ENCODE data around the gene PCBD2. TPM values are rescaled to one million over a fixed set of nuclear protein-coding genes. Genes with fewer than 3 reads are reported as not detected.

The PCBD2 gene
- total RNA-seq, 2 experiments from 2014 or later, result 14.4 to 15.2 TPM

- Mint-ChIP-seq H3K9me3 (no peaks in the 10 kb centered on the region), H3K27ac (no peak overlapping the region), H3K4me1 (no peaks in the 10 kb centered on the region), H3K36me3 (no peaks in the 10 kb centered on the region), H3K27me3 (no peaks in the 10 kb centered on the region), H3K4me3 (no peak overlapping the region)
- POLR2A ChIA-PET, result no interaction called here
- ATAC-seq (ENCODE audit: low read depth), result no peak
- DNase-seq, result no peak
These were observed 103.6 kb downstream of the PCBD2 start for GRCh38 chr5:135008556-135008955.

GRCh38 chr5:135008981-135009735 lies 104.2 kb downstream of the PCBD2 start:
- Mint-ChIP-seq H3K36me3 (no peaks in the 10 kb centered on the region), H3K4me3 (no peak overlapping the region), H3K9me3 (no peaks in the 10 kb centered on the region), H3K27me3 (no peaks in the 10 kb centered on the region), H3K4me1 (no peaks in the 10 kb centered on the region), H3K27ac (no peak overlapping the region)
- ATAC-seq (ENCODE audit: low read depth) (no peak), DNase-seq (no peak)
- POLR2A ChIA-PET, result no interaction called here

- no peaks in the 10 kb centered on the region for H3K36me3 Mint-ChIP-seq
- no peaks in the 10 kb centered on the region for H3K9me3 Mint-ChIP-seq
- H3K27me3 Mint-ChIP-seq, result no peaks in the 10 kb centered on the region
- H3K4me1 Mint-ChIP-seq, result no peaks in the 10 kb centered on the region
- POLR2A ChIA-PET, result no interaction called here
- DNase-seq (no peak), ATAC-seq (ENCODE audit: low read depth) (no peak)
- H3K4me3 Mint-ChIP-seq, result no peak overlapping the region
- no peak overlapping the region for H3K27ac Mint-ChIP-seq
These were observed 105.0 kb downstream of the PCBD2 start for GRCh38 chr5:135009736-135010501.

GRCh38 chr5:135010502-135011354 lies 105.8 kb downstream of the PCBD2 start:
- Mint-ChIP-seq H3K9me3 (no peaks in the 10 kb centered on the region), H3K4me1 (no peaks in the 10 kb centered on the region), H3K27me3 (no peaks in the 10 kb centered on the region), H3K4me3 (no peak overlapping the region), H3K27ac (no peak overlapping the region), H3K36me3 (no peaks in the 10 kb centered on the region)
- ATAC-seq (ENCODE audit: low read depth), result no peak
- no peak for DNase-seq
- POLR2A ChIA-PET, result no interaction called here

DNA sequence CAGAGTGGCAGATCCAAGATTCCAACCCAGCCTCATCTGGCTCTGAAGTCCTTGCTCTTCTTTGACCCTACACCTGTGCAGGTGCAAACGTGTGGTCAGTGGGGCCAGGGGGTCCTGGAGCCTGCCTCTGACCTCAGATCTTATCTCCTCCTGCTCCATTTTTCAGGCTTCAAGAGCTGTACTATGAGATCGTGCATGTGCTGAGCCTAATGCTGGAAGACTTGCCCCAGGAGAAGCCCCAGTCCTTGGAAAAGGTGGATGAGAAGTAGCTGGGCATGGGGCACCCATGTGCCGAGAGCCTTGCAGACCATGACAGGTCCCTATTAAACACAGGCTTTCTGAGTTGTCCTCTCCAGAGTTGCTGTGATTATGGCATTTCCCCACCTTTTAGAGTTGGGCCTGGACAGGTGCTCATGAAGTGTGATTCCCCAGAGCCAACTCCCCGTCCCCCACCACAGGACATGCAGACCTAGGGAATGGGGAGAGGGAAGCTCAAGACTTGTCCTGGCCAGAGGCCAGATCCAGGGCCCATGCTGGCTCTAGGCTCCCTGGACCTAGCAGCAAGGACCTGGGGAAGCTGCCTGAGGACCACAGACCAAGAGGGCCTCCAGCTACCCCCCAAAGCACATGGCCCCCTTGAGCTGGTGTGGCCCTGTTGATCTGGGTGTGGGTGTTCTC lies 106.6 kb downstream of the PCBD2 start:
- DNase-seq (no peak), ATAC-seq (ENCODE audit: low read depth) (no peak)
- Mint-ChIP-seq H3K4me3 (no peak overlapping the region), H3K4me1 (no peaks in the 10 kb centered on the region), H3K27ac (no peak overlapping the region), H3K36me3 (no peaks in the 10 kb centered on the region), H3K9me3 (no peaks in the 10 kb centered on the region), H3K27me3 (no peaks in the 10 kb centered on the region)
- POLR2A ChIA-PET, result no interaction called here

DNA sequence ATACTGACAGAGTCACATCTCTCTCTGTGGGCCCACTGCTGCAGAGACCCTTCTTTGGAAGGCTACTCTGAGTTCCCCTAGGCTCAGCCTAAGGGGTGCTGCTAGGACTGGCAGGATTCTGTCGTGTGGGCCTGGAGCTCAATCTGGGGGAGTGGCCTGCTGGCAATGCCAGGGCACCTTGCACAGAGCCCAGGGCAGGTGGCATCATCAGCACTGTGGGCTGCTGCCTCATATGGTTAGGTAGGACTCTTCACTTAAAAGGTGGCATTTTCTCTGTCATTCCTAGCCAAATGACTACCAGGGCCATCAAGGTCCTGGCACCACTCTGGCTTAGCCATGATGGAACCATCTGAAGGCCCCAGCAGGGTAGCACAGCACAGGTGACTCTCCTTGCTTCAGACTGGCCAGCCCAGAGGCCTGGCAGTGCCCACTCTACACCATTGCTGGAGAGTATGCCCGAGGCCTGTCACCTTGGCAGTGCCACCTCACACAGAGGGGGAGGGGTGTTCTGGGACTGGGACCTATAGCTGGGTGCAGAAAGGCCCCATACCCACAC lies 107.2 kb downstream of the PCBD2 start:
- no peaks in the 10 kb centered on the region for H3K9me3 Mint-ChIP-seq
- POLR2A ChIA-PET, result no interaction called here
- no peaks in the 10 kb centered on the region for H3K4me1 Mint-ChIP-seq

More for the DNA sequence above, 107.2 kb downstream of the PCBD2 start:
- ATAC-seq (ENCODE audit: low read depth) (no peak), DNase-seq (no peak)
- no peaks in the 10 kb centered on the region for H3K36me3 Mint-ChIP-seq
- H3K27me3 Mint-ChIP-seq, result peaks cover 2% of the 10 kb centered on the region
- no peak overlapping the region for H3K4me3 Mint-ChIP-seq
- H3K27ac Mint-ChIP-seq, result no peak overlapping the region

Small RNA genes within 50 kb of the gene (microRNA-seq; reads per million reads assigned to microRNA genes)
- gene MIR4461, result not detected

Other genes with a start within 250 kb of the PCBD2 start
- 10 to 100 TPM; 24.4 to 24.7 TPM for gene CAMLG, start 166.6 kb upstream of the PCBD2 start, total RNA-seq
- 10 to 100 TPM; 72.7 to 76.5 TPM for gene DDX46, start 146.4 kb upstream of the PCBD2 start, total RNA-seq
- 10 to 100 TPM; 32.4 to 37.0 TPM for gene C5orf24, start 59.2 kb upstream of the PCBD2 start, total RNA-seq
- gene TXNDC15, start 30.8 kb upstream of the PCBD2 start, total RNA-seq, result 10 to 100 TPM; 37.7 to 41.1 TPM
- gene CATSPER3, start 62.8 kb downstream of the PCBD2 start, total RNA-seq, result under 1 TPM; 0.40 to 0.44 TPM
- not detected for gene PITX1, start 129.1 kb downstream of the PCBD2 start, total RNA-seq